HG03108 (cell line): Measurements from ENCODE around the gene BHLHE23.

Experiments
- ATAC-seq: cut with Tn5 transposase; IDR thresholded peaks from one replicate; pipeline ENCODE4 v1.9.1; 2021; ENCODE audit warnings: moderate library complexity; ENCODE audit not compliant: unreplicated experiment

BHLHE23 gene

GRCh38 chr20:63026582-63027165 lies 19.9 kb upstream of the BHLHE23 start:
- no peak for ATAC-seq

- ATAC-seq: no peak
Measured at GRCh38 chr20:63025534-63026331, 19.0 kb upstream of the BHLHE23 start.

- ATAC-seq: no peak
Measured at GRCh38 chr20:63024573-63025392, 18.0 kb upstream of the BHLHE23 start.

GRCh38 chr20:63023936-63024571 lies 17.3 kb upstream of the BHLHE23 start:
- no peak for ATAC-seq

- ATAC-seq: no peak
Measured at GRCh38 chr20:63023071-63023935, 16.5 kb upstream of the BHLHE23 start.

- no peak for ATAC-seq
Measured at GRCh38 chr20:63022501-63022900, 15.7 kb upstream of the BHLHE23 start.

- no peak for ATAC-seq
Measured at GRCh38 chr20:63021356-63022321, 14.9 kb upstream of the BHLHE23 start.

- ATAC-seq: no peak
Measured at GRCh38 chr20:63020681-63021080, 13.9 kb upstream of the BHLHE23 start.

- ATAC-seq: no peak
Measured at GRCh38 chr20:63017826-63018411, 11.2 kb upstream of the BHLHE23 start.

- ATAC-seq: no peak
Measured at GRCh38 chr20:63017076-63017825, 10.5 kb upstream of the BHLHE23 start.

- no peak for ATAC-seq
Measured at GRCh38 chr20:63016514-63017075, 9.8 kb upstream of the BHLHE23 start.

- ATAC-seq: no peak
Measured at GRCh38 chr20:63015662-63016361, 9.0 kb upstream of the BHLHE23 start.

- no peak for ATAC-seq
Measured at GRCh38 chr20:63015147-63015661, 8.4 kb upstream of the BHLHE23 start.

- ATAC-seq: no peak
Measured at GRCh38 chr20:63014710-63015109, 7.9 kb upstream of the BHLHE23 start.

GRCh38 chr20:63014287-63014686 lies 7.5 kb upstream of the BHLHE23 start:
- no peak for ATAC-seq

GRCh38 chr20:63013207-63013606 lies 6.4 kb upstream of the BHLHE23 start:
- no peak for ATAC-seq

- no peak for ATAC-seq
Measured at GRCh38 chr20:63011798-63012197, 5.0 kb upstream of the BHLHE23 start.
